ENCODE data around the gene CNTFR. TPM values are rescaled to one million over a fixed set of nuclear protein-coding genes. Genes with fewer than 3 reads are reported as not detected.

The CNTFR gene
- total RNA-seq, 6 experiments from 2014 or later, result 0.71 to 12.5 (median 3.4) TPM

DNA sequence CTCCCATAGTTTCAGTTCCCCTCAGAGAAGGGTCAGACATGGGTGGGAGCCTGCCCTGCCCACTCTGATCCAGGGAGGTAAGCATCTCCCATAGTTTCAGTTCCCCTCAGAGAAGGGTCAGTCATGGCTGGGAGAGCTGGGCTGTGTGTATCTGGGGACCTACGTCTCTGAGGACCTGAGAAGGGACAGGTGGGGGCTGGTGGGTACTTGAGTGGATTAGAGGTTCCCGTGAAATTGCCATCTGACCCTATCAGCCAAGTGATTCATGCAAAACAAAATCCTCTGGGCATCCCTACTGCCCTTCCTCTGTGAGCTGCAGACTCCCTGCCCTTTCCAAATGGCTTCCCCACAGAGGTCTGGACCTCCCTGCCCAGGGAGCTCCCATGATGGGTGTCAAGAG, 70.6 kb downstream of the CNTFR start:
- Histone ChIP-seq H3K4me1 (peaks cover 0 to 9% (median 2%) of the 10 kb centered on the region in 4 donors), H3K27me3 (no peaks in the 10 kb centered on the region), H3K36me3 (no peaks in the 10 kb centered on the region), H3K27ac (no peak overlapping the region), H3K4me3 (no peak overlapping the region), H3K9me3 (no peaks in the 10 kb centered on the region)
- intact Hi-C loops (cut with DNase I), result no loop called here
- DNase-seq (no peak), ATAC-seq (no peak)
- TF ChIP-seq, protein P1, sequence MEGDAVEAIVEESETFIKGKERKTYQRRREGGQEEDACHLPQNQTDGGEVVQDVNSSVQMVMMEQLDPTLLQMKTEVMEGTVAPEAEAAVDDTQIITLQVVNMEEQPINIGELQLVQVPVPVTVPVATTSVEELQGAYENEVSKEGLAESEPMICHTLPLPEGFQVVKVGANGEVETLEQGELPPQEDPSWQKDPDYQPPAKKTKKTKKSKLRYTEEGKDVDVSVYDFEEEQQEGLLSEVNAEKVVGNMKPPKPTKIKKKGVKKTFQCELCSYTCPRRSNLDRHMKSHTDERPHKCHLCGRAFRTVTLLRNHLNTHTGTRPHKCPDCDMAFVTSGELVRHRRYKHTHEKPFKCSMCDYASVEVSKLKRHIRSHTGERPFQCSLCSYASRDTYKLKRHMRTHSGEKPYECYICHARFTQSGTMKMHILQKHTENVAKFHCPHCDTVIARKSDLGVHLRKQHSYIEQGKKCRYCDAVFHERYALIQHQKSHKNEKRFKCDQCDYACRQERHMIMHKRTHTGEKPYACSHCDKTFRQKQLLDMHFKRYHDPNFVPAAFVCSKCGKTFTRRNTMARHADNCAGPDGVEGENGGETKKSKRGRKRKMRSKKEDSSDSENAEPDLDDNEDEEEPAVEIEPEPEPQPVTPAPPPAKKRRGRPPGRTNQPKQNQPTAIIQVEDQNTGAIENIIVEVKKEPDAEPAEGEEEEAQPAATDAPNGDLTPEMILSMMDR (IDR thresholded peaks at IDR 0.05), result no peak
- no peak for TF ChIP-seq POLR2A (IDR thresholded peaks at IDR 0.05)
- 56% methylated on average over 2 of the region's 2 CpGs for WGBS (ENCODE audit: insufficient coverage, low coverage, low lambda C conversion rate, missing lambda C conversion rate)

DNA sequence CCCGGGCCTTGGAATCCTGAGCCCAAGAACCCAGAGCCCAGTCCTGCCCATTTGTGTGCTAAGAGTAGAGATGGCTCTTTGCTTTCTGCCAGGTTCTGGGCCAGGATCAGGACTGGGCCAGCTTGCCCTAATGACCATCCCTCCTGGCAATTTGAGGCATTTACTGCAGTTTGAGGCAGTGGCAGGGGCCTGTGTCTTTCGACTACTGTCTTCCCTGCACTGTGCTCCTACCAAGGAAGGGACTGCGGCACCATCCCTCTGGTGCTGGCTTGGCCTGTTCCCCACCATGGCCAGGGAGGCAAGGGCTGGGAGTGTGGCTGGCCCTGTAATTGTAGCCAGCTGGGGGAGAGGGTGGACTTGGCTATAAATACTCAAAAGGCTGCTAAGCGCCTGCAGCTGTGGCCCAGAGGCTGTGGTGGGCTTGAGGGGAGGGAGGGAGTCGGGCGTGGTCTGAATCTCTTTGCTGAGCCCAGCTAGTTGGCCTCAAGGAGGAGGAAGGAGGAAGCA, 71.4 kb downstream of the CNTFR start:
- no peaks in the 10 kb centered on the region for H3K27me3 ChIP-seq
- DNase-seq (peak in 1 of 3 donors; percentile 31), ATAC-seq (no peak)
- 74% methylated on average over 3 of the region's 6 CpGs for WGBS (ENCODE audit: insufficient coverage, low coverage, low lambda C conversion rate, missing lambda C conversion rate)
- H3K27ac ChIP-seq, result no peak overlapping the region
- no peaks in the 10 kb centered on the region for H3K36me3 ChIP-seq
- peaks cover 0 to 6% (median 2%) of the 10 kb centered on the region in 4 donors for H3K4me1 ChIP-seq
- intact Hi-C loops (cut with DNase I), result no loop called here
- H3K9me3 ChIP-seq, result no peaks in the 10 kb centered on the region
- TF ChIP-seq POLR2A (IDR thresholded peaks at IDR 0.05), result no peak
- TF ChIP-seq, protein P1 (IDR thresholded peaks at IDR 0.05), result no peak
- no peak overlapping the region for H3K4me3 ChIP-seq

DNA sequence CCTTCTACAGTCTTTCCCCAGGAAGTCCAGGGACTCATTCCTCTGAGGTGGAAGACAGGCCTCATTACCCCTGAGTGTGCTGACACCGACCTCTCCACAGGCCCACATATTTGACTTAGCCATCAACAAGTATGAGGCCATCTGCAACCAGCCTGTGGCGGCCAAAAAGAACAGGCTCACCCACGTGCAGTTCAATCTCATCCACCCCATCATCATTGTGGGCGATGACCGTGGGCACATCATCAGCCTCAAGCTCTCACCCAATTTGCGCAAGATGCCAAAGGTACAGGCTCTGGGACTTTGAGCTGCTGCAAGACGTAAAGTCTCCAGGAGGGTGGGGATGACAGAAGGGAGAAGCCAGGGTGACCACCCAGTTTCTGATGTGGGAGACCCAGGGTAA, 72.3 kb downstream of the CNTFR start:
- 62% methylated on average over 2 of the region's 7 CpGs for WGBS (ENCODE audit: insufficient coverage, low coverage, low lambda C conversion rate, missing lambda C conversion rate)
- no peak overlapping the region for H3K27ac ChIP-seq
- peaks cover 0 to 14% (median 4%) of the 10 kb centered on the region in 4 donors for H3K4me1 ChIP-seq
- H3K36me3 ChIP-seq, result no peaks in the 10 kb centered on the region
- H3K4me3 ChIP-seq, result no peak overlapping the region
- ATAC-seq, result no peak
- TF ChIP-seq, protein P1 (IDR thresholded peaks at IDR 0.05), result no peak
- no peak for TF ChIP-seq POLR2A (IDR thresholded peaks at IDR 0.05)
- peak in 1 of 3 donors; percentile 32 for DNase-seq
- H3K9me3 ChIP-seq, result no peaks in the 10 kb centered on the region
- intact Hi-C loops (cut with DNase I), result no loop called here
- no peaks in the 10 kb centered on the region for H3K27me3 ChIP-seq

DNA sequence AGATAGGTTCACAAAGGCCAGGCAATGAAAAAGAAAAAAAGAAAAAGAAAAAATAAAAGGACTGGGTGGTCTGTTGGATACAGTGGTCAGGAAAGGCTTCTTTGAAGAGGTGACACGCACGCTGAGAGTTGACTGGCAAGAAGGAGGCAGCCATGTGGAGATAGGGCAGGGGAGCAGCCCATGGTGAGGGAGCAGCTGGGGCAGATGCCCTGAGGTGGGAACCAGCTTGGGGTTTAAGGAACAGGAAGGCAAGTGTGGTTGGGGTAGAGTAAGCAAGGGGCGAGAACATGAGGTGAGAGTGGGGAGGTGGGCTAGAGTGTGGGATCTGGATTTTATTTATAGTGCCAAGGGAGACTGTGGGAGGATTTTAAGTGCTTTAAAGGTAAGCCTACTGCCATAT, 73.6 kb downstream of the CNTFR start:
- no peak for ATAC-seq
- WGBS (ENCODE audit: insufficient coverage, low coverage, low lambda C conversion rate, missing lambda C conversion rate), result 97% methylated on average over 3 of the region's 3 CpGs

More for the DNA sequence above, 73.6 kb downstream of the CNTFR start:
- Histone ChIP-seq H3K9me3 (no peaks in the 10 kb centered on the region), H3K36me3 (no peaks in the 10 kb centered on the region), H3K27me3 (no peaks in the 10 kb centered on the region), H3K4me3 (no peak overlapping the region), H3K4me1 (peaks cover 0 to 14% (median 4%) of the 10 kb centered on the region in 4 donors), H3K27ac (no peak overlapping the region)
- no peak for TF ChIP-seq POLR2A (IDR thresholded peaks at IDR 0.05)
- TF ChIP-seq, protein P1 (IDR thresholded peaks at IDR 0.05), result no peak
- DNase-seq, result peak in 1 of 3 donors; percentile 20
- intact Hi-C loops (cut with DNase I), result no loop called here
